GM12874 (cell line): ENCODE data around the gene TBC1D22A.

Experiments used
- TF ChIP-seq, protein P1 (sequence below): IDR thresholded peaks from 2 replicates; pipeline ENCODE4 v1.5.1; 2011; ENCODE audit warnings: low read depth, mild to moderate bottlenecking, control low read depth, low read length, moderate library complexity; ENCODE audit not compliant: insufficient read depth

Gene TBC1D22A

DNA sequence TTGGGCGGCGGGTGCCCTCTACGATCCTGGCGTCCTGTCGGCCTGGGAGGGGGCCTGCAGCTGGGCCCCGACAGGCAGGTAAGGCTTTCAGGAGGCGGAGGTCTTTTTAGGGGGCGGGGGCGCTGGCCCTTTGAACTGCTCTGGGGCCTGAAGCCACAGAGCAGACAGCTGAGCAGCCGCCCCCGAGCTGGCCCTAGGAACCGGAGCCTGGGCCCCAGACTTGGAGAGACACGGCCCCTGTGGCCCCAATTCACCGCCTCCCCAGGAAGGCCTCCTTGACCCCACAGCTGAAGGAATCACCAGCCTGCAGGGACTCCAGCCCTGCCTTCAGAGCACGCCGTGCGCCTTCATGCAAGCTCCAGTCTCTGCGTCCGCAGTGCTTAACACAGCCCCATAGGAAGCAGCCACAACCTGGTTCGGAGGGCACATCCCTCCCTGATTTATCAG, 23.8 kb upstream of the TBC1D22A start:
- TF ChIP-seq, protein P1, sequence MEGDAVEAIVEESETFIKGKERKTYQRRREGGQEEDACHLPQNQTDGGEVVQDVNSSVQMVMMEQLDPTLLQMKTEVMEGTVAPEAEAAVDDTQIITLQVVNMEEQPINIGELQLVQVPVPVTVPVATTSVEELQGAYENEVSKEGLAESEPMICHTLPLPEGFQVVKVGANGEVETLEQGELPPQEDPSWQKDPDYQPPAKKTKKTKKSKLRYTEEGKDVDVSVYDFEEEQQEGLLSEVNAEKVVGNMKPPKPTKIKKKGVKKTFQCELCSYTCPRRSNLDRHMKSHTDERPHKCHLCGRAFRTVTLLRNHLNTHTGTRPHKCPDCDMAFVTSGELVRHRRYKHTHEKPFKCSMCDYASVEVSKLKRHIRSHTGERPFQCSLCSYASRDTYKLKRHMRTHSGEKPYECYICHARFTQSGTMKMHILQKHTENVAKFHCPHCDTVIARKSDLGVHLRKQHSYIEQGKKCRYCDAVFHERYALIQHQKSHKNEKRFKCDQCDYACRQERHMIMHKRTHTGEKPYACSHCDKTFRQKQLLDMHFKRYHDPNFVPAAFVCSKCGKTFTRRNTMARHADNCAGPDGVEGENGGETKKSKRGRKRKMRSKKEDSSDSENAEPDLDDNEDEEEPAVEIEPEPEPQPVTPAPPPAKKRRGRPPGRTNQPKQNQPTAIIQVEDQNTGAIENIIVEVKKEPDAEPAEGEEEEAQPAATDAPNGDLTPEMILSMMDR, result no peak

DNA sequence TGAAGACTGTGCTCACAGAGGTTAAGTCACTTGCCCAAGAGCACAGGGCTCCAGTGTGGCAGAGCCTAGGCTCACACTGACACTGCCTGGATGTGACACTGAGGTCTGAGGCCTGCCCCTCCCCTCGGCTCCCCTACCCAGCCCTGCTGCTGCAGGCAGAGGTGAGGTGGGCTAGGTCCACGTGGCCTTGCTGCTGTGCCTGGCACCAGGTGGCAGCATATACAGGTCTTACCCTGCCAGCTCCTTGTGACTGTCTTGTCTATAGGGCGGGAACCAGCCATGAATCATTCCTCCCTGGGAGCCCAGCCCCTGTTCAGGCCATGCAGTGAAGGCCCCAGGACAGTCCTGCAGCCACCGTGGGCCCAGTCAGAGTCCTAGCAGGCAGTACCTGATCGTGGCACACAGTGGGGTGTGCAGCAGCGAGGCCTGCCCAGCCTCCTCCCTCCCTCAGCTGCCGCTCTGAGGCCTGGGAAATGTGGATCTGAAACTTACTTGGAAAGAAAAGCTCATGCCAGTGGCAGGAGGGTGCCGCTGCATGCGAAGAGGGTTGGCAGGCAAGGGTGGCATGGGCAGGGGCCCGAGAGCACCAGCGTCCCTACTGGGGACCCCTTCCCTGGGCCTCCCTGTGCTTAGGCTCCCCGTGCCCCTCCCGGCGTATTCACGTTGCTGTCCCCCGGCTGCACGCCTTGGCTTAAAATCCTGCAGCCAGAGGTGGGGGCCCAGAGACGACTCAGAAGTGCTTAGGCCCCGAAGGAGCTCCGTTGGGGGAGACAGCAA, 23.2 kb upstream of the TBC1D22A start:
- TF ChIP-seq, protein P1, result no peak

DNA sequence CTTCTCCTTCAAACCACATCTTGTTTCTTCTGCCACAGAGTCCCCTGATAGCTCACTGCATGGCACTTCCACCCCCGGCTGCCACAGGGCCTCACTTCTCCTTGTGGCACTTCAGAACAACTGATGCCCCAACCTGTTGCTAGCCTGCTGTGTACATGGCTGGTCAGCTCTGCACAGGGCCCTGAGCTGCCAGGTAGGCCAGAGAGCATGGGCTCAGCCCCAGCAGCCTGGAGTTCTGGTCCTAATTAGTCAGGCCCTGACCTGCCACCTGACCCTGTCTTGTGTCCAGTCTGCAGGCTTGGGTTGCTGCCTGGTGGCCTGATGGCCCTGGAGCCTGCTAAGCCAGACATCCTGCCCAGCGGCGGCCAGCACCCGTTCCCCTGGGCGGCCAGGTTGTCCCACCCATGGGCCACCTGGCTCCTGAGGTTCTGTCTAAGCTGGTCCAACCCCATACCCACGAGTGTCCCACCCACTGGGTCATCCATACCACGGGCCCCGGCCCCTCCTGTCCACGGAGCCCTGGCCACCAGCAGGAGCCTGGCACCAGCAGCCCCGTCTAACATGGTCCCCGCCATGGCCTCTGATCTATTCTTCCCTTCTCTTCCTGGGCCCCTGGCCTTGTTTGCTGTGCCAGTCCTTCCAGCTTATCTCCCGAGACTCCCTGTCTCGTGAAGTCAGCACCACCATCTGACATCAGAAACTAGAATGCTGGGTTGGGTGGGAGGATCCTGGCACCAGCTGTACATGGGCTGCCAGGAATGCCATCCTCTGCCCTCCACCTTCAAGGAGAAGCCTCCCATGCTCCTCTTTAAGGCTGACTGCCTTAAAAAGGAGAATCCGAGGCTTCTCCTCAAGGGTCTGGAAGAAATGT, 21.3 kb upstream of the TBC1D22A start:
- TF ChIP-seq, protein P1, result no peak

DNA sequence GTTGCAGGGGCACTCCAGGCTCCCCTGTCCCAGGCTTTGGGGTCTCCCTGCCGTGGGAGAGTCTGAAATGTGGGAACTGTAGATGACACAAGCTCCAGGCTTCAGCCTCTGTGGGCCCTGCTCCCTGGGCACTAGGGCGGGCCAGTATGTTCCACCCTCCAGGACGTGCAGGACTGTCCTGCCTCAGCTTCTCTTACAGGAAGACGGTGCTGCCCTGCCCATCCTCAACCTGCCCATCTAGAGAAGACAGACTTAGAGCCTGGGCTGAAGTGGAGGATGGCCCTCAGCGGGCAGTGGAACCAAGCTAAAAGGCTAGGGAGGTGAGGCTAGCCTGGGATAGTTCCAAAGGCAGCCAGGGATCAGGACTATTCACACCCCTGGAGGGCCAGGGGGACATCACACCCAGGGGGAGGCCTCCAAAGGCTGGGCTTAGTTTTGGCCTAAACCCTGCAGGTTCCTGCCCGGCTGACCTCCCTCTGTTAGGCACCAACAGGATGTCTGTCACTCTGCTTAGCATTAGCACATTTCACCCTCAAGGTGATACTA, 20.4 kb upstream of the TBC1D22A start:
- TF ChIP-seq, protein P1, result no peak

DNA sequence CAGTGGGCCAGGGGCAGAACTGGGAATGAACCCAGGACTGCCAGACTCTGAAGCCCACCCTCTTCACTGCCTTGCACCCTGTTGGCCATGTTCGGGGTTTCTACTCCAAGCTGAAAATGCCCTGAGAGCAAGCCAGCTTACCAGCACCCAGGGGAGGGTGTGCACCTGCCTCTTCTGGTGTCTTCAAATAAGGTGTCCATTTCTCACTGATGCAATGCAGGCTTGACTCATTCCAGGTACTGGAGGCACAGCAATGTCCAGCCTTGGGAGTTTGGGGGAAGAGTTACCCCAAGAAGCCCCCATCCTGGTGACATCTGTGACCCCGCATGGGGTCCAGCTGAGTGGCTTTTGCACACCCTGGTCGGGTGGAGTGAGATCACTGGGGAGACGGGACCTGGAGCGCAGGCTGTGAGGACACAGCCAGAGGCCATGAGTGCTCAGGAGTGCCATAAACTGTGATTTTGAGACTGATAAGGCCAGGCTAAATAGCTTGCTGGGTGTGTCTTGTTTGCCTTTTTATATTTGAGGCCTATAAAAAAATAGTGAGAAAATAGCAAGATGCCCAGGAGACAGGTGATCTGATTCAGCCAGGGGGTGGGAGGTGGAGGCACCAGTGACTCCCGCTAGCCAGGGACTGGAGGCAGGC, 19.8 kb upstream of the TBC1D22A start:
- TF ChIP-seq, protein P1, result no peak

DNA sequence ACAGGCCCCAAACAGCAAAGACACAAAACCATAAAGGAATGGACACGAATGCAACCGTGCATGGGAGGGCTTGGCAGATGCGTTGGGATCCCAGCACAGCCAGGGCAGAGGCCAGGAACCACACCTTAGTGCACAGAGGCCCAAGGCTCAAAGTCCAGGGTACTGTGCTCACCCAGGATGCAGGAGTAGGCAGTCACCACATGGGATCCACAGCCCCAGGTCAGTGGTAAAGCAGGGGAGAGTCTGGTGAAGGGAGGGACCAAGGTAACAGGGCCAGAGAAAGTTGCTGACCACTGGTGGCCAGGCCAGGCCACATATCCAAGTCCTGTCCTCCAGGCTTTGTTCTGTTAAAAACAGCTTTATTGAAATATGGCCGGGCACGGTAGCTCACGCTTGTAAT, 17.9 kb upstream of the TBC1D22A start:
- TF ChIP-seq, protein P1, result no peak

DNA sequence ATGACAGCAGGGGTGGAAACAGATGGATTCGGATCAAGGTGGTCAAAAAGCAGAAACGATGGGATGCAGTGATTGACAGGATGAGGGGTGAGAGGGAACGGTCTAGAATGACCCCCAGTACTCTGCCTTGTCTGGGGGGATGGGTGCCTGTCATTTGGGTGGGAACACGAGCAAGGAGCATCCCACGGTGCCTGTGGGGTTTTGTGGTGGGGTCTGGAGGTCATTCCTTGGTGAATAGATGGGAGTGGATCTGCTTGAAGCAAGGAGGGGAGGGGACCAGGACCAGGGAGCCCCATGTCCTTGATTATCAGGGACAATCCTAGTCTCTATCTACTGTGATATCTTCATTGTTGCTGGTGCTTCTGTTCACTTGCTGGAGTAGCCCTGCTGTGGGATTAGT, 16.3 kb upstream of the TBC1D22A start:
- TF ChIP-seq, protein P1, result no peak
